Natural killer cell (primary cell): Measurements from ENCODE around the gene STUB1. TPM values are rescaled to one million over a fixed set of nuclear protein-coding genes. Genes with fewer than 3 reads are reported as not detected.

Experiments
- ATAC-seq, 3 donors: fragments of 150-1000 bp in 2 of 3; fragments of 200-7000 bp in 1 of 3; cut with Tn5 transposase; 1 replicate in 1 of 3; 2 replicates in 2 of 3; pipeline ENCODE4 v1.10.0; 2021; ENCODE audit warnings: mild to moderate bottlenecking in 2 of 3, moderate library complexity in 2 of 3
- DNase-seq, 2 donors: peaks; one replicate each; pipeline versions ENCODE4 v3.0.0 to v3.0.0-alpha.2; 2013 to 2021; ENCODE audit warnings: mixed read lengths in 1 of 2
- H3K27ac ChIP-seq: one replicate; pipeline ENCODE4 v1.5.1; 2013; ENCODE audit warnings: mild to moderate bottlenecking, low read length
- H3K27me3 ChIP-seq: one replicate; pipeline ENCODE4 v1.6.1; 2013; ENCODE audit warnings: low read length; ENCODE audit not compliant: control insufficient read depth, insufficient read depth
- H3K36me3 ChIP-seq: one replicate; pipeline ENCODE4 v1.6.1; 2013; ENCODE audit warnings: low read length; ENCODE audit not compliant: control insufficient read depth, insufficient read depth
- H3K4me1 ChIP-seq: one replicate; pipeline ENCODE4 v1.6.1; 2013; ENCODE audit warnings: low read length; ENCODE audit not compliant: control insufficient read depth, insufficient read depth
- H3K4me3 ChIP-seq: one replicate; pipeline ENCODE4 v1.5.1; 2013; ENCODE audit warnings: low read length
- H3K9me3 ChIP-seq: one replicate; pipeline ENCODE4 v1.6.1; 2013; ENCODE audit warnings: low read length; ENCODE audit not compliant: control insufficient read depth, insufficient read depth
- H3K27ac Mint-ChIP-seq, 2 donors: one replicate each; pipeline ENCODE4 v1.8.0; 2022; ENCODE audit warnings: mild to moderate bottlenecking in 2 of 2, mixed read lengths in 2 of 2, moderate library complexity in 1 of 2
- H3K27me3 Mint-ChIP-seq, 2 donors: one replicate each; pipeline ENCODE4 v1.8.0; 2022; ENCODE audit warnings: low read depth in 2 of 2, mixed read lengths in 2 of 2
- H3K36me3 Mint-ChIP-seq: one replicate; pipeline ENCODE4 v1.8.0; 2022; ENCODE audit warnings: mixed read lengths
- H3K4me1 Mint-ChIP-seq, 2 donors: one replicate each; pipeline ENCODE4 v1.8.0; 2022; ENCODE audit warnings: mixed read lengths in 2 of 2
- H3K4me3 Mint-ChIP-seq: one replicate; pipeline ENCODE4 v1.8.0; 2022; ENCODE audit warnings: mild to moderate bottlenecking, moderate library complexity, mixed read lengths
- H3K9me3 Mint-ChIP-seq, 2 donors: one replicate each; pipeline ENCODE4 v1.8.0; 2022; ENCODE audit warnings: mixed read lengths in 2 of 2
- CTCF ChIP-seq: fragments of 200-600 bp; IDR thresholded peaks from one replicate; pipeline ENCODE4 v1.8.0; 2022; ENCODE audit warnings: antibody characterized with exemption
- WGBS: methylation state at CpG from one replicate; pipeline ENCODE4 v1.1.7; 2013; ENCODE audit warnings: missing lambda C conversion rate; ENCODE audit not compliant: insufficient coverage; 5-methylcytosine and 5-hydroxymethylcytosine counted together
- intact Hi-C: fragments of 100-400 bp; cut with micrococcal nuclease; formaldehyde crosslinking; loops from one replicate; pipeline ENCODE4 v1.14.2; 2022
- total RNA-seq, 4 donors: library from RNA; stranded (reverse); fragments of 120-200 nt in 1 of 4; gene quantifications; one replicate each; pipeline versions ENCODE4 v1.2.3 to v1.2.4, GENCODE V29; 2013 to 2022

Gene STUB1
- total RNA-seq, 3 donors from 2014 or later (not counting 1 experiment from before 2014, with no cell fraction given) = 89.5 to 95.4 (median 93.5) TPM

GRCh38 chr16:724188-725040 is 44.2 kb downstream of the STUB1 start:
- DNase-seq (no peak), ATAC-seq (no peak)
- no peaks in the 10 kb centered on the region for H3K27me3 ChIP-seq
- peaks cover 53% of the 10 kb centered on the region for H3K4me1 ChIP-seq
- no peaks in the 10 kb centered on the region for H3K27me3 Mint-ChIP-seq
- H3K36me3 ChIP-seq = no peaks in the 10 kb centered on the region
- H3K27ac ChIP-seq = no peak overlapping the region
- no peak overlapping the region for H3K27ac Mint-ChIP-seq
- H3K4me3 Mint-ChIP-seq = peak overlapping the region; percentile 6
- no peak for TF ChIP-seq CTCF
- intact Hi-C loops = no loop called here
- H3K9me3 Mint-ChIP-seq = no peaks in the 10 kb centered on the region
- H3K4me1 Mint-ChIP-seq = peaks cover 0 to 17% of the 10 kb centered on the region in 2 donors
- 80% methylated on average over 29 of the region's 29 CpGs for WGBS
- no peaks in the 10 kb centered on the region for H3K9me3 ChIP-seq
- H3K36me3 Mint-ChIP-seq = no peaks in the 10 kb centered on the region
- no peak overlapping the region for H3K4me3 ChIP-seq

GRCh38 chr16:725041-725376 is 44.8 kb downstream of the STUB1 start:
- DNase-seq (no peak), ATAC-seq (no peak)
- Histone ChIP-seq H3K4me3 (no peak overlapping the region), H3K36me3 (no peaks in the 10 kb centered on the region), H3K9me3 (no peaks in the 10 kb centered on the region), H3K27ac (no peak overlapping the region), H3K27me3 (no peaks in the 10 kb centered on the region), H3K4me1 (peaks cover 47% of the 10 kb centered on the region)
- no peak overlapping the region for H3K27ac Mint-ChIP-seq
- H3K27me3 Mint-ChIP-seq = no peaks in the 10 kb centered on the region
- 85% methylated on average over 7 of the region's 7 CpGs for WGBS
- no peak for TF ChIP-seq CTCF
- no peaks in the 10 kb centered on the region for H3K9me3 Mint-ChIP-seq
- peaks cover 0 to 14% of the 10 kb centered on the region in 2 donors for H3K4me1 Mint-ChIP-seq
- intact Hi-C loops = no loop called here
- no peak overlapping the region for H3K4me3 Mint-ChIP-seq
- no peaks in the 10 kb centered on the region for H3K36me3 Mint-ChIP-seq

GRCh38 chr16:725463-726187 is 45.4 kb downstream of the STUB1 start:
- Mint-ChIP-seq H3K9me3 (no peaks in the 10 kb centered on the region), H3K27ac (peak overlapping the region in 1 of 2 donors; percentile 44), H3K4me3 (peak overlapping the region; percentile 35), H3K27me3 (no peaks in the 10 kb centered on the region), H3K36me3 (no peaks in the 10 kb centered on the region), H3K4me1 (peaks cover 0 to 8% of the 10 kb centered on the region in 2 donors)
- TF ChIP-seq CTCF = no peak
- no peak overlapping the region for H3K27ac ChIP-seq
- 85% methylated on average over 23 of the region's 23 CpGs for WGBS
- intact Hi-C loops = no loop called here
- no peak overlapping the region for H3K4me3 ChIP-seq
- no peaks in the 10 kb centered on the region for H3K36me3 ChIP-seq
- H3K9me3 ChIP-seq = no peaks in the 10 kb centered on the region
- ATAC-seq (no peak), DNase-seq (peak in 1 of 2 donors; percentile 29)
- H3K27me3 ChIP-seq = no peaks in the 10 kb centered on the region
- peaks cover 40% of the 10 kb centered on the region for H3K4me1 ChIP-seq
